ENCODE measurements around the gene MAGI3. TPM values are rescaled to one million over a fixed set of nuclear protein-coding genes. Genes with fewer than 3 reads are reported as not detected.

The MAGI3 gene
- polyA plus RNA-seq, 2 of the 4 experiments (the other 2 are of a cell fraction), result 3.8 to 7.9 TPM

- H3K27ac ChIP-seq, result no peak overlapping the region
- no peaks in the 10 kb centered on the region for H3K9me3 ChIP-seq
- H3K4me1 ChIP-seq, result peaks cover 12% of the 10 kb centered on the region; the same call in 1 of the 3 replicates
- DNase-seq (ENCODE audit: low read depth in 1 of 2, low spot score in 1 of 2) (no peak), ATAC-seq (no peak), FAIRE-seq (no peak)
- CTCF ChIA-PET, result no interaction called here
- H3K4me3 ChIP-seq, result no peak overlapping the region
- H3K4me2 ChIP-seq, result no peak overlapping the region
- POLR2A ChIA-PET, result no interaction called here
- TF ChIP-seq HES2 (IDR thresholded peaks at IDR 0.05) (no peak), TFCP2L1 (CRISPR knock-in tag; IDR thresholded peaks at IDR 0.05) (no peak), MAX (IDR thresholded peaks at IDR 0.05) (no peak), PBX3 (IDR thresholded peaks at IDR 0.05) (no peak), KDM5A (IDR thresholded peaks at IDR 0.05) (no peak), ELK1 (IDR thresholded peaks at IDR 0.05; ENCODE audit: low read depth, low read length) (no peak), ZNF302 (CRISPR knock-in tag; IDR thresholded peaks at IDR 0.05) (no peak), MAFK (IDR thresholded peaks at IDR 0.05; ENCODE audit: partially characterized antibody) (no peak), CBX8 (IDR thresholded peaks at IDR 0.05) (no peak), RNF2 (IDR thresholded peaks at IDR 0.05; ENCODE audit: borderline replicate concordance, low read depth) (no peak), FOSB (CRISPR knock-in tag; IDR thresholded peaks at IDR 0.05) (no peak), RARB (CRISPR knock-in tag; IDR thresholded peaks at IDR 0.05) (no peak), RCOR1 (IDR thresholded peaks at IDR 0.05; ENCODE audit: low read depth, low read length) (no peak), TP53 (CRISPR knock-in tag; IDR thresholded peaks at IDR 0.05) (no peak), RFX5 (IDR thresholded peaks at IDR 0.05) (no peak), GATA3 (IDR thresholded peaks at IDR 0.05; ENCODE audit: borderline replicate concordance) (no peak)
Observed at GRCh38 chr1:113517983-113518382, 127.7 kb downstream of the MAGI3 start.

GRCh38 chr1:113519556-113519955, 129.2 kb downstream of the MAGI3 start:
- Histone ChIP-seq H3K4me2 (no peak overlapping the region), H3K9me3 (no peaks in the 10 kb centered on the region), H3K4me1 (peaks cover 12% of the 10 kb centered on the region; the same call in 1 of the 3 replicates), H3K27ac (no peak overlapping the region), H3K4me3 (no peak overlapping the region)
- TF ChIP-seq E2F6 (IDR thresholded peaks at IDR 0.05; ENCODE audit: borderline replicate concordance, low read depth), result no peak
- no peak for TF ChIP-seq PBX3 (IDR thresholded peaks at IDR 0.05)
- TF ChIP-seq EP300 (IDR thresholded peaks at IDR 0.05), result no peak
- TF ChIP-seq JUNB (IDR thresholded peaks at IDR 0.05), result no peak
- TF ChIP-seq REST (IDR thresholded peaks at IDR 0.05), result no peak
- no peak for TF ChIP-seq ELK1 (IDR thresholded peaks at IDR 0.05; ENCODE audit: low read depth, low read length)
- no peak for TF ChIP-seq RNF2 (IDR thresholded peaks at IDR 0.05; ENCODE audit: borderline replicate concordance, low read depth)
- no peak for TF ChIP-seq HDAC2 (IDR thresholded peaks at IDR 0.05)
- no peak for TF ChIP-seq RARB (CRISPR knock-in tag; IDR thresholded peaks at IDR 0.05)
- no peak for TF ChIP-seq JUN (IDR thresholded peaks at IDR 0.05)
- DNase-seq (ENCODE audit: low read depth in 1 of 2, low spot score in 1 of 2) (no peak), ATAC-seq (no peak; a peak in 1 of 6 replicates), FAIRE-seq (no peak)
- CTCF ChIA-PET, result no interaction called here
- POLR2A ChIA-PET, result no interaction called here

Measured in A549 (cell line).